GM23338 (cell line): ENCODE data around the gene TBX1. TPM values are rescaled to one million over a fixed set of nuclear protein-coding genes. Genes with fewer than 3 reads are reported as not detected.

ENCODE experiments used
- CREB1 ChIP-seq: fragments of 250-450 bp; sonication (Bioruptor Pico); IDR thresholded peaks from 2 replicates; pipeline ENCODE4 v1.5.0; 2020; ENCODE audit warnings: low read depth, mild to moderate bottlenecking, moderate library complexity
- CTCF ChIP-seq, 2 experiments: fragments of 200-600 bp in 1 of 2; sonication (generic) in 1 of 2; conservative IDR thresholded peaks; 2 replicates each; pipeline versions ENCODE4 v1.5.1 to v1.6.1; 2016 to 2017; ENCODE audit warnings: antibody characterized with exemption in 2 of 2, low read depth in 2 of 2, mild to moderate bottlenecking in 2 of 2, moderate library complexity in 1 of 2
- ETS1 ChIP-seq: IDR thresholded peaks from 2 replicates; pipeline ENCODE4 v1.6.1; 2016; ENCODE audit warnings: antibody characterized with exemption
- EZH2phosphoT487 ChIP-seq: fragments of 200-600 bp; sonication (generic); IDR thresholded peaks from one replicate; pipeline ENCODE4 v1.8.1; 2018; ENCODE audit warnings: antibody characterized with exemption; ENCODE audit not compliant: unreplicated experiment
- JUNB ChIP-seq: IDR thresholded peaks from one replicate; pipeline ENCODE4 v1.6.1; 2016; ENCODE audit warnings: antibody characterized with exemption; ENCODE audit not compliant: unreplicated experiment
- NANOG ChIP-seq: IDR thresholded peaks from 2 replicates; pipeline ENCODE4 v1.6.1; 2016; ENCODE audit warnings: antibody characterized with exemption, borderline replicate concordance
- STAT1 ChIP-seq: IDR thresholded peaks from one replicate; pipeline ENCODE4 v1.6.1; 2016; ENCODE audit warnings: antibody characterized with exemption; ENCODE audit not compliant: unreplicated experiment
- ZNF114 ChIP-seq: fragments of 250-450 bp; sonication (Bioruptor Pico); IDR thresholded peaks from 2 replicates; pipeline ENCODE4 v1.5.0; 2020; ENCODE audit warnings: mild to moderate bottlenecking, moderate library complexity
- ZNF331 ChIP-seq: fragments of 250-450 bp; sonication (Bioruptor Pico); IDR thresholded peaks from 2 replicates; pipeline ENCODE4 v1.5.0; 2020; ENCODE audit warnings: low read depth, mild to moderate bottlenecking, moderate library complexity
- ZNF462 ChIP-seq: fragments of 250-450 bp; sonication (Bioruptor Pico); IDR thresholded peaks from 2 replicates; pipeline ENCODE4 v1.5.0; 2020; ENCODE audit warnings: mild to moderate bottlenecking, moderate library complexity
- polyA plus RNA-seq: library from polyadenylated mRNA; unstranded; fragments of >200 nt; fragmentation: Nextera tagmentation; extraction: Ambion mirVana; gene quantifications from 2 replicates; pipeline ENCODE4 v1.2.1, GENCODE V29; 2016
- total RNA-seq: library from RNA; depleted of rRNA; stranded (reverse); fragments of >200 nt; shearing (Covaris generic); gene quantifications from 2 replicates; pipeline ENCODE4 v1.2.3, GENCODE V29; 2014

Gene TBX1
- total and polyA plus RNA-seq, 2 experiments from 2014 or later = 0.19 to 0.66 TPM

- TF ChIP-seq ZNF462 (no peak), JUNB (no peak), ZNF114 (no peak), EZH2phosphoT487 (no peak), ETS1 (no peak), NANOG (no peak), STAT1 (no peak), CREB1 (CRISPR knock-in tag) (no peak), CTCF (conservative IDR thresholded peaks at IDR 0.05; ENCODE audit: low read depth in 2 of 2) (no peak), ZNF331 (CRISPR knock-in tag) (no peak)
These were observed 25.6 kb downstream of the TBX1 start (continued) for GRCh38 chr22:19786264-19786585.
